Right renal pelvis (tissue), 4 donors: ENCODE measurements around the gene NOX4. TPM values are rescaled to one million over a fixed set of nuclear protein-coding genes. Genes with fewer than 3 reads are reported as not detected.
"Not testable (repeated sequence)": the region's sequence is repeated elsewhere in the genome, so short reads cannot be mapped to it uniquely, and the experiment has no call there.

Source experiments
- DNase-seq, 4 donors: peaks; one replicate each; pipeline ENCODE4 v3.0.0-alpha.2; 2013; ENCODE audit warnings: low read depth in 4 of 4, low spot score in 3 of 4, missing footprints in 1 of 4
- polyA plus RNA-seq, 4 donors: library from polyadenylated mRNA; unstranded; fragments of 120-200 nt; gene quantifications; one replicate each; pipeline ENCODE4 v1.2.1, GENCODE V29; 2013; ENCODE audit not compliant: insufficient read length in 4 of 4

NOX4 gene
- polyA plus RNA-seq, 4 donors, result 44.6 to 59.2 (median 52.6) TPM

DNA sequence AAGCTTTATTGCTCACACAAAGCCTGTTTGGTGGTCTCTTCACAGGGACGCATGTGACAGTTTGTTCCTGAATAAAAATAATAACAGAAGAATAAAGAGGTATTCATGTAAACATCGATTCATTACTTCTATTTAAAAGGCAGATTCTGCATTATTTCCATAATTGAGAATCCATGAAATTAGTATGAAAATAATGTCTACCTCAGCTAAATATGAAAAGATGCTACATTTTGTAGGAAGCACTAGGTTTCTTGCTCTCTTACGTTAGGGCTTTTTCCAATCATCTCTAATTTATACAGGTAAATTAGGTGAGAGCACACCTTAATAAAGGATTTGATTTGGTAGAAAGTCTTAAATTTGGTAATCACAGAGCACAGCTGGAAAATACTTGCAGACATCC lies 103.7 kb downstream of the NOX4 start:
- not testable (repeated sequence) for DNase-seq

DNA sequence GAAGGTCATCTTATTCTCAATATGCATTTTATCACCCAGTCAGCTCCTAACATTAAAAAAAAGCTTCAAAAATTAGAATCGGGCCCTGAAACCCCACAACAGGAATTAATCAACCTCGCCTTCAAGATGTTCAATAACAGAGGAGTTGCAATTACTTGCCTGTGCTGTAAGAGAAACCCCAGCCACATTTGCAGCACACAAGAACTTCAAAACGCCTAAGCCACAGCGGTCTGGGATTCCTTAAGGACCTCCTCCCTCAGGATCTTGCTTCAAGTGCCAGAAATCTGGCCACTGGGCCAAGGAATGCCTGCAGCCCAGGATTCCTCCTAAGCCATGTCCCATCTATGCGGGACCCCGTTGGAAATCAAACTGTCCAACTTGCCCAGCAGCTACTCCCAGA lies 108.2 kb downstream of the NOX4 start:
- not testable (repeated sequence) for DNase-seq

DNA sequence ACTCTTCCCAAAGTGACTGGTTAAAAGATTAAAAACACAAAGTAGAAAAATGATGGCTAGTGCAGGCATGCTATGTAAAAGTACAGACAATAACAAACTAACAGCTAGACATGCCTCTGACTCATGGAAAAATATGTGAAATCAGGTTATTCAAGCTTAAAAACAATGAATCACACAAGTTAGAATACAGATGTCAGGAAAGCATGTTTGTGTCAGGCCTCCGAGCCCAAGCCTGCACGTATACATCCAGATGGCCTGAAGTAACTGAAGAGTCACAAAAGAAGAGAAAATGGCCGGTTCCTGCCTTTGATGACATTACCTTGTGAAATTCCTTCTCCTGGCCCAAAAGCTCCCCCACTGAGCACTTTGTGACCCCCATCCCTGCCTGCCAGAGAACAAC lies 110.1 kb downstream of the NOX4 start:
- DNase-seq, result peak in 1 of 4 donors; percentile 10

DNA sequence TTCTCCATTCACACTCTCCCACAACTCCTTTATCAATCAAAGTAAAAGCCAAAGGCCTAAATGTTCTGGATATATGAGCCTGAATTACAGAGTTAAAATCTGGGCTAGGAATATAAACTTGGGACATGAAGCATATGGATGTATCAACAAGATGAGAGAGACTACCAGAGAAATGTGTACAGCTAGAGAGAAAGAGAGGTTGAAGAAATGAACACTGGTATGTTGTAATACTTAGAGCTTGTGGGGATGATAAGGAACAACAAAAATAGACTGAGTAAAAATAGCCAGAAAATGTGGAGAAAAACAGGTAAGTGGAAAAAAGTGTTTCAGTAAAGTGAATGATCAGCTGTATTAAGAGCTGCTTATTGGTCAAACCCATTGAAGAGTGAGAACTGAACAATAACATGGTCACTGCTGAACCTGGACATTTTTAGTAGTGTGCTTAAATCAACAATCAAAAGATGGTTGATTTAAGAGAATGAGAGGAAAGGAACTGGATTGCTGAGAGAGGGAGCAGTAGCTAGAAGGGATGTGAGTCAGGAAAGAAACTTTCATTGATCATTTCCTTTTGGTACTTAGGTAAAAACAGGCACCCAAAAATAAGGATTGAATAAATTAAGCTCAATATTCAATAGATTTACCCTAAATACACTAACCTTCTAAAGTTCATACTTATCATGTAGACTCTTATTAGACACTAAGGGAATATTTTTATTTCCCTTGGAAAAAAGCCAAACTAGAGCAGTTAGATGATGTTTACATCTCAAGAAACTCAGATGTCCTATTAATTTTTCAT lies 111.0 kb downstream of the NOX4 start:
- DNase-seq, result not testable (repeated sequence)

DNA sequence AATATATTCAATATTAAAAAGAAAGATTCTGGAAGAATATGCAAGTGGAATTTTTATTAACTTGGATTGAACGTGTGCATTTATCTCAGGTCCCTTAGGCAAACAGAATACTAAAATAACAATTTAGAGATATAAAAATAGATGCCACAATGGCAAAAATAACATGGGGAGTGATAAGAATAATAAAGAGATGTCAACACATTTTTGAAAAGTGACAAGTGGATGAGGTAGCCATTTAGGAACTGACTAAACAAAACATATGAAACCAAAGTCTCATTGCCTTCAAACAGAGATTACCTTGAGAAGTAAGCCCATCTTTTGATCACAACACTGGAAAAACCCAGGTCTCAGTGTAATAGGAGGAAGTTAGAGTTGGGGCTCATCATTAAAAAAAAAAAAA lies 112.2 kb downstream of the NOX4 start:
- not testable (repeated sequence) for DNase-seq

DNA sequence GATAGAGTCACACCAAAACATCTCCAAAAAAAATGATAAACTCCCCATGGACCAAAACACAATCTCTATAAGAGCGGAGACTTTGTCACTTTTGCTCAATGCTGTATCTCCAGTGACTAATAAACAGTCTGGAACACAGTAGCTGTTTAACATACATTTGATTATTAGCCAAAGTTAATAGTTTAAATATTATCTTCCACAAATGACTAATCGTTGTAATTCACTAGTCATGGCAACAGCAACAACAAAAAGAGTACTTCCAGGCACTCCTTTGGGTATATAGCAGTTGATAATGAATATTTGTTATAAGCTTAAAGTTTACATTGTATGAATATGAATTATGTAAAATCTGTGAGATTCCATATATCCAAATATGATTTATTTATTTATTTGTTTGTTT lies 121.8 kb downstream of the NOX4 start:
- not testable (repeated sequence) for DNase-seq

DNA sequence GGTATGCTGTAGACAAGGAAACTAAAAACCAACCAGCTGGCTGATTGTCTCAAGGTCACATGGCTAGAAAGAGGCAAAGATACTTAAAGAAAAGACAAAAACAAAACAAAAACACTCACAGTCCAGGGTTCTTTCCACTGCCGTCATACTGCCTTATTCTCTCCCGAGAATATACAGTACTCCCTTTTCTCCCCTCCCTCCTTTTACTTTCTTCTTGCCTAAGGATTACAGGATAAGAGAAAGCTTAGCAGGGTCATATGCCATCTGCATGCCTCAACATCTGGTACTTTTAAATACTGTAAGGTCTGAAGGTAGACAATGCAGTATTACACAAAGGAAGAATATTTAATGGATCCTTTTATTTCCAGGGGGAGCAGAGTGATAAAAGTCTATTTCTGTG lies 126.3 kb downstream of the NOX4 start:
- not testable (repeated sequence) for DNase-seq

DNA sequence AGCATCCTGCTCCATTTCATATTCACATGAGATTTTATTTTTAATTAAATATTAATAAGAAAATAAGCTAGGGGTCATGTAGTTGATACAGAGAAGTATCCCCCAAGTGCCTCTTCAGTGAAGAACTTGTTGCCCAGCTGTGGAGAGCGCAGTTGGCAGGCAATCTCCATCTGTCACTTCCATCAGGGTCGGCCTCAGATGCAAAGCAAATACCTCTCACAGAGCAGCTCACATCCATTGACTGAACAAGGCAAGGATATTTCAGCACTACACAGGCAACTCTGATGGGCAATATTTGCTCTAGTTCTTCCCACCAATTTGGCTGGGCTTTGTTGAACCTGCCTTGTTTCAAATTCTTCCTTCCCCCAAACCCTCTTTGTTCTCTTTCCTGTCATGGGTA lies 129.4 kb downstream of the NOX4 start:
- no peak for DNase-seq

DNA sequence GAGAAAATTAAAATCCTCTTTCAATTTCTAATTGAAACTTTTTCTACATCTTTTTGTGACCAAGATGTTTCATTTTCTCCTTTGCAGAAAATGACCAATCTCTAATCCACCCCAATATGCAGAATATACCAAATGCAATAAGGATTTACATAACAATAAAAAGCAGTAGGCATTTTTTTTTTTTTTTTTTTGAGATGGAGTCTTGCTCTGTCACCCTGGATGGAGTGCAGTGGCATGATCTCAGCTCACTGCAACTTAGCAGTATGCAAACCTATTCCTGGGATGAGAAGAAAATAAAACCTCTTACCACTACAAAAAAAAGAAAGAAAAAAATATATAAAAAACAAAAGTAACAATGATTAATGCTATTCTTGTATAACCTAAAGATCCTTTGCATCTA lies 132.0 kb downstream of the NOX4 start:
- DNase-seq, result not testable (repeated sequence)

DNA sequence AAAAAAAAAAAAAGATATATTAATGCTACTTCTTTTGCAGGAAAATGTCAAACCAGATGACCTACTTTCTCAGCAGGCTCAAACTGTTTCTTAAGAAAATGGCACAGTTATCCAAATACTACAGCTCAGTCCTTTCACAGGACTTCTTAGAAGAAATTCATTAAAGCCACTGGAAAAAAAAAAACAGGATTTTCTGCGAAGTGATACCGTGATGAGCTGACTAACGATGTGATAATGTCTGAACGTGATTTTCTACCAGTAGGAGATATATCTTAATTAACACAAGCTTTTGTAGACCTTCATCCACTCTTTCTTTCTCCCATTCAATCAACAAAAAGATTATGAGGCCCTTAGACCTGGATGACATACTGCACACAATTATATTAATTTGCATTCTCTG lies 132.4 kb downstream of the NOX4 start:
- DNase-seq, result no peak

DNA sequence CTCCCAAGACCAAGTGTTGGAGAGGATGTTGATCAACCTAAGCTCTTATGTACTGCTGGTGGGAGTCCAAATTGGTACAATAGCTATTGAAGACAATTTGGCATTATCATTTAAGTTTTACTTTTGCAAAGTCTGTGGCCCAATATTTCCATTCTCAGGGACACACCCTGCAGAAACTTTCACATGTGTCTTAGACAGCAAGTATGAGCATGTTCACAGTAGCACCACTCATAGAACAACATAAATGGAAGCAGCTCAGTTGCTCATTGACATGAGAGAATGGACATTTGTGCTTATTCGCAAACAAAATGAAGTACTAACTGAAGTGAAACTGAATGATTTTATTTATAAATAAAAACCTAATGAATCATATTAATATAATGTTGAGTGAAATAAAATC lies 135.5 kb downstream of the NOX4 start:
- DNase-seq, result no peak

DNA sequence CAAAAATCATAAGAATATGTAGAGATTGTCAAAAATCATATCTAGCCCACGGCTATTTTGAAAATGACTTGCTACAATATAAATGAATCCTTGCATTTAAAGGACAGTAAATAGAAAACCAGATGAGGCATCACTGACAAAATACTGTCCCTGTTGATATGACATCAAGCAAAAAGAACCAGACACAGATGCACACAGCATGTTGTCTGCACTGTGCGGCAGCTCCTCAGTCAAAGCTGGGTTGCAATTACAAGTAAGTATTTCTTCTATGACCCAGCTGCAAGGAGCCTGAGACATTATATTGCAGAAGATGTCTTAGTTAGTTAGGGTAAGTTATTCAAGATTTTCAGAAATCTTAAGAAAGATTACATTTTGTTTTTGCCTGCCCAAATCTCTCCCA lies 136.7 kb downstream of the NOX4 start:
- DNase-seq, result not testable (repeated sequence)

DNA sequence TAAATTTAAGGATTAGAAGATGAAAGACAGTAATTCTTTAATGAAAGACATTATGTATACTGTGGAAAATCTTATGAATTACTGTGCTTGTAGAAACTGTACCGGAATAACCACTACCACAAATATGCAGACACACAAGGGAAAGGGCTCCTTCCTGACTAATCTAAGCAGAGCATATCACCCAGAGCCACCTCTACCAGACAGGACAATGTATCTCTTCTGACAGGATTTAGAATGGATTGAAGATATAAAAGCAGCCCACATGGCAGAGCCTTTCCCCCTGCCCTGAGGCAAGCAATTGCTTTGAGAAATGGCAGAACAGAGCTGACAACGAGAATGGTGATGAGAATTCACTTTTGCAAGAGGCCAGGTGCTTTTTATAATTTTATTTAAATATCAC lies 144.1 kb downstream of the NOX4 start:
- no peak for DNase-seq

DNA sequence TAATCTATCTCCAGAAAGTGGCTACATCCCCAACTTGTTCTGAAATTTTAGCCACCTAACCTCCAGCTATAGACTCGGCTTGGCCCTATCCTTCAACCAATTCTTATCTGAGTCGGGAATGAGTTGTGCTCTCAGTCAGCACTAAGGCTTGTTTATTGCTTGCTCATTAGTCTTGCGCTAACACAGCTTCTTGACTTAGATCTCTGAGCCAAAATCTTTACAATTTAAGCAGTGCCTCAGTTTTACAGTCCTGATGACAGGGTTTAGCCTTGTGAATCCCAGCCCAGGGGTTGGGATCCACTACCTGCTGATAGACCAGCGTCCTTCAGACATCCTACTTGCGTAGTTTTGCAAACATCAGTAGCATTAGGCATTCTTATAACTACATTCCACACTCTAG lies 144.6 kb downstream of the NOX4 start:
- no peak for DNase-seq

DNA sequence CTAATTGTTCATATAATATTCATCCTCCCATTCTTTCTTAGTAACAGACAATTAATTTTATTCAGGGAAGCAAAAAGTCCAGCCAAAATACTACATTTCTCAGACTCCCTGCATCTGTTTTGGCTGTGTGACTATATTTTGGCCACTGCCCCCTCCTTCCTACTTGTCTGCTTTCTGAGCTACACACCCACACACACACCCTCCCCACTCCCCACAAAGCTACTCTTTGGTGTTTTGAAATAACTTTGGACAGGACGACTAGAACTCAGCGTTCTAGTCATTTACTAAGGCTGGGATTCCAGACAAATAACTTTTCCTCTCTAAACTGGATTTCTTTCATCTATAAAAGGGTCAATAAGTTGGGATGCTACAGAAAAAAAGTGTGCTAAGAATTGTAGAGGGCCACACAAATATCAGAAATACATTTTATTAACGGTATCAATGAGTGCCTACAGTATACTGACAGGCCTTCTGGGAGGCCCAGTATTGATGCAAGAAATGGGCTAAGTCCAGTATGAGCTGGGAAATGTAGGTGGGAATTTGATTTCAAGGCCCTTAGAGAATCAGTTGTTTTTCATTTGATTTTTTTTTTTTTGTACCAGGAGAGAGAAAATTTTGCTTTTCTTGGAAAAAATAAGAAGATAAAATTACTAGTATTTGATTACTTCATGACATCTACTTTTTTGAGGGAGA lies 148.1 kb downstream of the NOX4 start:
- not testable (repeated sequence) for DNase-seq

DNA sequence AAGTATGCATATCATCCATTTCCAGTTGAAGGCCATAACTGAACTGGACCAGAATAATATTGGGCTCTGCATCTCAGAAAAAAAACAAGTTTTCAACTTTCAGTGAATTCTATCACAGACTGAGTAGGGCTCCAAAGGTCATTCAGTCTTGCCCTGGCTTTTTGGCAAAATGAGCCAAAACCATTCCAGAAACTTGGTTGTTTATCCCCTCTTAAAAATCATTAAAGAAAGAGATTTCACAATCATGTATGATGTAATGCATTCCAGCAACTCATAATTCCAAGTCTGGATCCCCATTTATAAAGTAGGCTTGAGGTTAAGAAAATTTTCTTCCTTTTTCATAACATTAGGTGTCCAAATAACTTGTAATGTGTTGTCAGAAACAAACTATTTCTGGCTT lies 150.7 kb downstream of the NOX4 start:
- not testable (repeated sequence) for DNase-seq

DNA sequence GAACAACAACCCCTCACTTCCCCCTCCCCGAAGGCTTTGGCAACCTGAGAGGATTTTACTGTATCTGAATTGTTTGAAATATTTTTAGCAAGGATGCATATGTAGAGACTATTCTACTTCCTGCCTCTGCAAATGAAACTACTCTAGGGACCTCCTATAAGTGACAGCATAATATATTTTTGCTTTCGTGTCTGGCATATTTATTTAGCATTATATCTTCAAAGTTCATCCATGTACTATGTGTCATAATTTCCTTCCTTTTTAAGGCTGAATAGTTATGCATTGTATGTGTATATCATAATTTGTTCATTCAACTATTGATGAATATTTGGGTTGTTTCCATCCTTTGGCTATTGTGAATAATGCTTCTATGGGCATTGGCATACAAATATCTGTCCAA lies 153.1 kb downstream of the NOX4 start:
- DNase-seq, result not testable (repeated sequence)

DNA sequence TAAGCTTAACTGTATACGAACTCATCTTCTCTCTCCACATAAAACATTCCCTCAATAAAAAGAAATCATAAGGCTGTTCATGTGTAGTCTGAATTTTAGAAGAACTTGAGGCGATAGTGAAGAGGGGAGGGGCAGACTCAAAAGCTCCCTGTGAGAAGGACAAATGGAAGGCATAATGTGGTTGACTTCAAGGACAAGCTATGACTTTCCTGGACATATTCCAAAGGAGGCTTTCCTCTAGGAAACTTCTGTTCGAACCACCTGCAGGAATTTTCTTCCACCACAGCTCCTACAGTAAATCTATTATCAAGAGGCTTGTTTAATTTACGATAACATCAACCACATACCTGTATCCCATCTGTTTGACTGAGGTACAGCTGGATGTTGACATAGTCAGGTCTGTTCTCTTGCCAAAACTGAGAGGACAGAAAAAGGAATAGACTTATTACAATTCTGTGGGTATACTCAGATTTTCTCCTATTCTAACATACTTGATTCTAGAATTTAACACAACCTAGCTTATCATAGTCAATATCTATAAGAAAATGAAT lies 154.0 kb downstream of the NOX4 start:
- not testable (repeated sequence) for DNase-seq

DNA sequence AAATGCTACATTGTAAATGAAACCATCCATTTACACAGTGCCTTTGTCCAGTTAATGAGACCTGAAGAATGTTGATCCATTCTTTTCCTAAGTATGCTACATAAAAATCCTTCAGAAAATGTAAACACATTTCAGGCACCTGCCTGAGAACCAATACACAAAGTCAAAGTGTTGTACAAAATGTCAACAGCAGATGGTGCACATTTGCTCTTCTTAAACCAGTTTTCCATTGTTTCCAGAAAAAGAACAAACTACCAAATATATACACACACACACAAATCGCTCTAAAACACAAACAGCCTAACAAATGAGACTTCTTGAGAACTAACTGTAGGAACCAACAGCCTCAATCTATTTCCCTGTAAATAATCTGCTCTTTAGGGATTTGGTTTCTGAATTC lies 157.5 kb downstream of the NOX4 start:
- DNase-seq, result not testable (repeated sequence)

DNA sequence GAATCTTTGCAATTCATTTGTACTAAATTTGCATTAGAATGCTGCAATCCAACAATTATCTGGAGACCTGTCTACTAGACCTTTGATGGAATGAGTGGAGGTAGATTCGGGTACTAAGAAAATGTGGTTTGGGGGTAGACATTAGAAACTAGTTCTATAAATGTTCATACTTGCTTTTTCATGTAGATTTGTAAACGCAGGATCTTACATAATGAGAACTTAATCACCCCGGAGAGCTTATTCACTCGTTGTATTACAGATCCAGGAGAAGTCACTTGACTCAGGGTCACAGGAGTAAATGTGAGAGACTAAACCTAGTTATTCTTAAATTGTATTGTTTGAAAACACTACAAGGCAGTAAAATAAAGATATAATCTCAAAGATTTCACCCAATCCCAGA lies 159.2 kb downstream of the NOX4 start:
- DNase-seq, result not testable (repeated sequence)

DNA sequence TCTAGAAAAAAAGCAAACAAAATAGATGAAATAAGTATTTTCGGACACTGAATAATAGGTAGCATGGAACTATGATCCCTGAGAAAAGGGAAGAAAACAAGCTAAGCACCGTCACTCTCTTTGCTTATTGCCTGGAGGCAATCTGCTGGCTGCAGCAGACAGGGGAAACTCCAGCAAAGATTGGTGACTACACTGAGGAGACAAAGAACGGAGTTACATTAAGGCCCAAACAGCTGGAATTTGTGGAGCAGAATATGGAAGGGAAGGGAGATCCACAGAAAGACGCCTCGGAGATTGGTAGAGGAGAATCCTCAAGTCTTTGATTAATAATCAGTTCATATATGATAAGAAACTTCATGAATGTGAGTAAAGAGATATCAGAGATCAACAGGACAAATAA lies 163.3 kb downstream of the NOX4 start:
- no peak for DNase-seq

DNA sequence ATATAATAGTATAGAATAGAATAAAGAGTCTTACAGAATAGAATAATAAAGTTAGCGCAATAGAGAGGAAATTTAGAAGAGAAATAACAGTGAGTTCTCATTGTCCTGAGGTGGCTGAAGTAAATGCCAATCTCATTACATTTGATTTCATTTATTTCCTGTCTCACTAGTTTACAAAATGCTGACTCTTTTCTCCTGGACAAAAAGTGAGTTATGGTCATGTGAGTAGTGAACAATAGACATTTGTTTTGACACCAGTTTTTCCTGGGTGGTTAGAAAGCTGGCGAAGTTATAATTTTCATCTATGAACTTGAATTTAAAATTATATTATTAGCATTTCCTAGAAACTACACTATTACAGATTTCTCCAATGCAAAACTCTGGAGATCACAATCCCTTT lies 169.8 kb downstream of the NOX4 start:
- DNase-seq, result no peak
